ENCODE results near the gene VAV2.

VAV2 gene

DNA sequence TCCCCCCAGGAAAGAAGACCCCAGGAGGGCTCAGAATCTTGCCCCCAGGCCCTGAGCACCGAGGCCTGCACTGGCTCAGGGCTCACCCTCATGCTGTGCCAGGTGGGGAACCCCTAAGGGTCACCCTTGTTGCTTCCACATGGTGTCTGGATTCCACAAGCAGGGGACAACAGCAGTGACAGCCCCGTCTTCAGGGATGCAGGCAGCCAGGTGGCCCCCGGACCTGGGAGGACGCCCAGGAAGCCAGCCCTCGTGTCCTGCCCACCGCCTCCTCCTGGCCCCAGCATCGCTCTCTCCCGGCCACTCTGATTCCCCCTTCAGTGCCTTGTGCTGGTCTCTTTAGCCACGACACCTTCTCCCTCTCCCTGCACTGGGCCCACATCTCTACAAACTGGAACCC lies 194.0 kb downstream of the VAV2 start:
- no peak for DNase-seq (ENCODE audit: low read depth)
- TF ChIP-seq, protein P1, sequence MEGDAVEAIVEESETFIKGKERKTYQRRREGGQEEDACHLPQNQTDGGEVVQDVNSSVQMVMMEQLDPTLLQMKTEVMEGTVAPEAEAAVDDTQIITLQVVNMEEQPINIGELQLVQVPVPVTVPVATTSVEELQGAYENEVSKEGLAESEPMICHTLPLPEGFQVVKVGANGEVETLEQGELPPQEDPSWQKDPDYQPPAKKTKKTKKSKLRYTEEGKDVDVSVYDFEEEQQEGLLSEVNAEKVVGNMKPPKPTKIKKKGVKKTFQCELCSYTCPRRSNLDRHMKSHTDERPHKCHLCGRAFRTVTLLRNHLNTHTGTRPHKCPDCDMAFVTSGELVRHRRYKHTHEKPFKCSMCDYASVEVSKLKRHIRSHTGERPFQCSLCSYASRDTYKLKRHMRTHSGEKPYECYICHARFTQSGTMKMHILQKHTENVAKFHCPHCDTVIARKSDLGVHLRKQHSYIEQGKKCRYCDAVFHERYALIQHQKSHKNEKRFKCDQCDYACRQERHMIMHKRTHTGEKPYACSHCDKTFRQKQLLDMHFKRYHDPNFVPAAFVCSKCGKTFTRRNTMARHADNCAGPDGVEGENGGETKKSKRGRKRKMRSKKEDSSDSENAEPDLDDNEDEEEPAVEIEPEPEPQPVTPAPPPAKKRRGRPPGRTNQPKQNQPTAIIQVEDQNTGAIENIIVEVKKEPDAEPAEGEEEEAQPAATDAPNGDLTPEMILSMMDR (IDR thresholded peaks at IDR 0.05; ENCODE audit: insufficient read depth, low read depth, low read length, missing control alignments): no peak
- H3K4me3 ChIP-seq (ENCODE audit: low read depth, low read length): no peak overlapping the region

DNA sequence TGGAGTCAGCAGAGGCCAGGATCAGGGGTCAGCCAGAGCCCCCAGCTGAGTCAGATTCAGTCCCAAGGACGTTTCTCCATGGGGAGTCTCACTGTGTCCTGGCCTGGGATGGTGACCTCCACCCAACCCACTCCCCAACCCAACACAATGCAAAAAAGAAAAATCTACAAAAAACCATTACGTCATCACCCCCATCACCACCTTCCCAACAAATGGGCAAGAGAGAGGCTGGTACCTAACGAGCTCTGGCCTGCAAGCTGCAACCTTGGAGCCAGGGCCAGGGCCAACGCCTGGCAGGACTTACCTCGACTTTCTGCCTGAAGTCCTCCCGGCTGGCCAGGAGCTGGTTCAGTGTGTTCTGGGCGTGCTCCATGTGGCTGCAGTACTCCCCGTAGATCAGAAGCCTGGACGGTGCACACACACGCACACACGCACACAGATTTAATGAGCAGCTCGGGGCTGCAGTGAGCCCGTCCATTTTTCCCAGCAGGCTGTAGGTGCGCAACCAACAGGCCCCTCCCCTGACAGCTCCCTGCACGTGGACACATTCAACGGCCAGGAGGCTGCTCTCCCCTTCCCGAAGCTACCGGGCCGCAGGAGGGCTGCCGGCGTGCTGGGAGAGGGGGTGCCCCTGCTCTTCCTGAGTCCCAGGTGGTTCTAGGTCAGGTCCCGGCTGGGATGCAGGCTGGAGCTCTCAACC lies 194.6 kb downstream of the VAV2 start:
- no peak overlapping the region for H3K4me3 ChIP-seq (ENCODE audit: low read depth, low read length)
- no peak for DNase-seq (ENCODE audit: low read depth)
- TF ChIP-seq, protein P1 (IDR thresholded peaks at IDR 0.05; ENCODE audit: insufficient read depth, low read depth, low read length, missing control alignments): no peak

DNA sequence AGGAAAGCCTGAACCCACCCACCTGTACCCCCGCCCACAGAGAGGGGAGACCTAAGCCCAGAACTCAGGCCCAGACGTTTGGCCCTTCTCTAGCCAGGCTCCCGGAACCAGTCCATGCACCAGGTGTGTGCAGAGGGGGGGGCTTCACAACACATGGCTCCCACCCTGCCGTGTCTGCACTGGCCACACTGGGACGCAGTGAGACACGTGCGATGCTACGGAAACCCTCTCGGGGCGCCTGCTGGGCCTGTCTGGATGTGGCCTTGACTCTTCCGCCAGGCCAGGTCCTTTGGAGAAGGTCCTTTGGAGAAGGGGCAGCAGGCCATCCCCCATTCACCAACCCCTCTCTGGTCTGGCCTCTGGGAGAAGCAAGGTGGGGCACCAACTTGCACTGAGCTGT lies 195.6 kb downstream of the VAV2 start:
- no peak overlapping the region for H3K4me3 ChIP-seq (ENCODE audit: low read depth, low read length)
- no peak for DNase-seq (ENCODE audit: low read depth)
- TF ChIP-seq, protein P1 (IDR thresholded peaks at IDR 0.05; ENCODE audit: insufficient read depth, low read depth, low read length, missing control alignments): no peak

DNA sequence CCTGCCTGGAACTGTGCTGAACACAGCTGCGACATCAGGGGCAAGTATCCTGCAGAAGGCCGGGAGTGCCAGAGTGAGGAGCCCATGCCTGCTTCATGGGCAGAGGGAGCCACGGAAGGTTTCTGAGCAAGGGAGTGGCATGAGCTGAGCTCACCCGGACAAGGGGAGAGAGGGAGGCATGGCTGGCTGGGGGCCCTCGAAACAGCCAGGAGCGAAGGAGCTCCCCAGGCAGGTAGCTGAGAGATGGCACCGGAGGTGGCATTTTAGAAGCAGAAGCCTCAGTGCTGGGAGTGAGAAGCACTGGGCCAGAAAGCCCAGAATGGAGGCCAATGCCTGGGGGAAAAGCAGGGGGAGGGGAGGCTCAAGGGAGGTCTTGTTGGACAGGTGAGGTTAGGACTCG lies 197.1 kb downstream of the VAV2 start:
- TF ChIP-seq, protein P1 (IDR thresholded peaks at IDR 0.05; ENCODE audit: insufficient read depth, low read depth, low read length, missing control alignments): no peak
- H3K4me3 ChIP-seq (ENCODE audit: low read depth, low read length): no peak overlapping the region
- no peak for DNase-seq (ENCODE audit: low read depth)

DNA sequence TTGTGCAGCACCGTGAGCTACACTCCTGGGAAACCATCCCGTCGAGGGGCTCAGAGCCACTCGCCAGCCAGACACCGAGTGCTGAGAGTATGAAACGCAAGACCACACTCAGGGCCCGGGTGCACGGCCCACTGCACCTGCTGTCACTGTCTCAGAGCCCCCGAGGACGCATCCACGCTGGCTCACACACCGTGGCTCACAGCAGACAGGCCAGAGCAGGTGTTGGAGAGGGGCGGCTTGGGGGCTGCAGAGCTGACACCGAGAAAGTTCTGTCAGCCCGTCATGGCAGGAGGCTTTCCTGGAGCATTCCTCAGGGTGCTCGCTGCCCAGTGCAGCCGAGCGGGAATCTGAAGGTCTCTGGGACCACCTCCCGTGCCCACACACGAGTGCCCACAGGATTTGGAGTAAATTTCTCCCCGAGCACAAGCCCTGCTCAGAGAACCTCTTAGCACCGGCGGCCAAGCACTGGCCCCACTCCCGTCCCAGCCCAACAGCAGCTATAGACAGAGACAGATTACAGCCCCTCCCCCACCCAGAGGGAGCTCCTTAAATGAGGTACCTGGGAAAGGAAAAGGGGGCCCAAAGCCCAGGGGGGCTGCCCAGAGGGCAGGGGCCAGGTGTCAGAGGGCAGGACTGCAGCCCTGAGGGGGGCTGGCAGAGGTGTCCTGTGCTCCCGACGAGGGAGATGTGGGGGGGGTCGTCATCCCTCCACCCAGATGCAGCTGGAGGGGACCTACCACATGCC lies 197.9 kb downstream of the VAV2 start:
- no peak for DNase-seq (ENCODE audit: low read depth)
- no peak overlapping the region for H3K4me3 ChIP-seq (ENCODE audit: low read depth, low read length)
- TF ChIP-seq, protein P1 (IDR thresholded peaks at IDR 0.05; ENCODE audit: insufficient read depth, low read depth, low read length, missing control alignments): no peak

DNA sequence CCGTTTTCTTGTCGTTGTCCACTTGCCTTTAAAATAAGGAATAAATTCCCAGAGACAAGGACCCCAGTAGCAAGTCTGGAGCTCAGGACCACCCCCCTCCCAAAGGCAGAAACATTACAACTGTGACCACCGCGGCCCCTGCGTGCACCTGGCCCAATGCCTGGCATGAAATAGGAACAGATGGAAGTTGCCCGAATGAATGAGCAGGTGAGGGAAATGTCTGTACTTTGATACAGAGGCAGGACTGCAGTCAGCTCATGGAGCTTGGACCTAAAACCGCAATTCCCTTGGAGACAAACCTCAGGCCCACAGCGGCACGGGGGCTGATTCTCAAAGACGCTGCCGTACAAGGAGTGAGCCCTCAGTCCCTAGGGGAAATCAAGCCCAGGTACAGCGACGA lies 198.7 kb downstream of the VAV2 start:
- no peak for DNase-seq (ENCODE audit: low read depth)
- TF ChIP-seq, protein P1 (IDR thresholded peaks at IDR 0.05; ENCODE audit: insufficient read depth, low read depth, low read length, missing control alignments): no peak
- H3K4me3 ChIP-seq (ENCODE audit: low read depth, low read length): no peak overlapping the region
